GM18867 (cell line): Measurements from ENCODE around the gene ABCC3.

Source experiments
- ATAC-seq: cut with Tn5 transposase; IDR thresholded peaks from one replicate; pipeline ENCODE4 v1.9.1; 2021; ENCODE audit warnings: mild to moderate bottlenecking, moderate library complexity; ENCODE audit not compliant: unreplicated experiment

ABCC3 gene

DNA sequence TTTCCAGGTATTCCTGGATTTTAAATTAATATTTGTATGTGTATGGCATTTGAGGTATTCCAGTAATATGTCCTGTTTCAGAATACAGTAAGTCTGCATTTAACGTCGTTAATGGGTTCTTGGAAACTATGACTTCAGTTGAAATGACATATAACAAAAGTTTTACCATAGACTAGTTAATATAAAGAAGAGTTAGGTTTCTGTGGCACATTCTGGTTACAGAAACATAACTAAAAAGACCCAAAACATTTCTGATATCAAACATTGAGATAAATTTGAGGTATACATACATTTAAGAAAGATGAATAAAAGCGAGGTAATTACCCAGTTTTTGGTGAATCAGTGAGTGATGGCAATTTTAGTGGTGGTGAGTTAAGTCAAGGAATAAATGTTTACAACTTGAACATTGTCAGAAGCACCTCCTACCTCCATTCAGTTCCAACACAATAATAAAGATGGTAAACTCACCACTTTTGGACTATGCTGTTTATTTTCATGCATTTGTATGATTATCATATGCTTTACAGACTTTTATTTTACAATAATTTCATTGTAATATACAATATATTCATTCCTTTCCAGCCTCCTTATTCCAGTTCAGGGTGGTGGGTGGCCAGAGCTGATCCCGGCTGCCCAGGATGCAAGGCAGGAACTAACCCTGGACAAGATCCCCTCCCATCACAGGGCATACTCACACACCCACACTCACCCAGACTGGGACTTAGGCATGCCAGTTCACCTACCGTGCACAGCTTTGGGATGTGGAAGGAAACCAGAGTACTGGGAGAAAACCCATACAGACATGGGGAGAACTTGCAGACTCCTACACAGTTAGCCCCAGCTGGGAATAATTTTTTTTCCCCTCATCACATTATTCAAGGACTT lies 94.4 kb downstream of the ABCC3 start:
- no peak for ATAC-seq

DNA sequence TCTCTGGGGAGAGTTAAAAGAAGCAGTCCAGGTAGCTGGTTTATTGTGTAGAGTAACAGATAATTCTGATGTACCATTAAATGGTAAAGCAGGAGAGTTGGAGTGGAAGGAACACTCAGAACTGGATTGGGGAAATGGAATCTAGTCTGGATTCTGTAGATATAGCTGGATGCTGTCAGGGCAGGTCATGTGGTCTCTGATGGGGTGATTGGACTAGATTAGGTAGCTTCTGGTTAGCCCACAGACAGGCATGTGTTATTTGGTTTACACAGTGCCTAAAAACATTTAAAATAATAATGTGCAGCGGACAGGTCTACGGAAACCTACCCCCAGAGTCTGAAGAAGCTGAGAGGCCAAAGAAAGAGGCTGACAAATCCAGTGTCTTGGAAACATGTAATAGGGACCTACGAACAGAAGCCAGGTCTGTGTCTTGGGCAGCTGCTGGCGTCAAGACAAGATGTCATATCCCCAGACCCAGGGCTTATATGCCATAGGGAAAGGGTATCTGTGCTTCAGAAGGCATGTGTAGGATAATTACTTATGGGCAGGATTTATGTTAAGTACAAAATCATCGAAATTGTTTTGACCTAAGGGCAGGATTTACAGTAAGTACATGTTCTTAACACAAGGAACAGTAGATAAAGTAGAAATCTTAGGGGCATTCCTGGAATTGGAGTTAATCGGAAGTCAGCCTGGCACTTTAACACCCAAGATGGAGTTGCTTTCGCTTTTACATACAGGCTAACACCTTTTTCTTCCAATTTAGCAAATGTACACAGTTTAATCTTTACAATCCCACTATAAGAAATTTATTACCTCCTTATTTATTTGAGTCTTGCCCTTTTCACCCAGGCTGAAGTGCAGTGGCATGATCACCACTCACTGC lies 97.1 kb downstream of the ABCC3 start:
- ATAC-seq, result no peak

DNA sequence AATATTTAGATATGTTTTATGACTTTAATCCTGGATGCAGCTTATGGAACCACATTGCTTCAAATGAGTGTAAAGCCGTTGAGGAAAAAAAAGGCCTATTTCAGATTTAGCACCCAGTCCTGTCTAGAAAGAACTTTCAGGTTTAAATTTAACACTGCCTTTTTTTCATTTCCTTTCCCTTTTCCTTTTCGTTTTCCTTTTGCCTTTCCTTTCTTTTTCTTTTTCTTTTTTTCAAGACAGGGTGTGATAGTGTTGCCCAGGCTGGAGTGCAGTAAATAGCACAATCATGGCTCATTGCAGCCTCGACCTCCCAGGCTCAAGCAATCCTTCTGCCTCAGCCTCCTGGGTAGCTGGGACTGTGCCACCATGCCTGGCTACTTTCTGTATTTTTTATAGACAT lies 100.6 kb downstream of the ABCC3 start:
- ATAC-seq, result no peak

DNA sequence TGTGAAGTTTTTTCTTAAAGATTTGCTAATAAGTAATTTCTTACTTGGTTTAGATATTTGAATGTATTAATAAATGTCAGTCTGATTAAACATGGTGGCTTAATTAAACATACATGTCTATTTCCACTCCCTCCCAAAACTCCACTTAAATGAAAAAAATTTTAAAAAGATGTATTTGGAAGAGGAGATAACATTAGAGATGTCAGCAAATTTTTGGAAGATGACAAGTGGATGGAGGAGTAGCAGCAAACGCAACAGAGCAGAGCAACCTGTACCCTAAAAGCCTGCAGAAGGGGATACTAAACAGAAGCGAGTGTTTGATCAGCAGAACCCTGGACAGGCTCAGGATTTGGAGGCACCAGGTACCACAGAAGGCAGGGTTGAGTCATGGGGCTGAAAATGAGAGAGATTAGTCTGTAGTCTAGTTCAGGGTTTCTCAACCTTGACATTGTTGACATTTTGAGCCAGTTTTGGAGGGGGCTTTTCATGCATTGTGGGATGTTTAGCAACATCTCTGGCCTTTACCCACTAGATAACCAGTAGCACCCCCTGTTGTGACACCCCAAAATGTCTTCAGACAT lies 102.5 kb downstream of the ABCC3 start:
- no peak for ATAC-seq

DNA sequence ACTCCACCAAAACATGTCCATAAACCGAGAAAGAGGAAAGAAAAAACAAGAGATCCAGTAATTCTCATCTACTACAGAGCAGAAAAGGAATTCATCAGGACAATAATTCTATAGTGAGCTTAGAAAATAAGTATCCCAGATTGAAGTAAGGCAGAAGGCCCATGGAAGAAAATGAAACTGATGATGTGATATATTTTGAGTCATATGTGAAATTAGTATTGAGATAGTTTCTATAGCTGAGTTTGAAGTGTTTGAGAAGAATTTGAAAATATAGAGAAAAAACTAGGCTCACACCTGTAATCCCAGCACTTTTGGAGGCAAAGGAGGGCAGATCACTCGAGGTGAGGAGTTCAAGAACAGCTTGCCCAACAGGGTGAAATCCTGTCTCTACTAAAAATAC lies 104.4 kb downstream of the ABCC3 start:
- no peak for ATAC-seq
